NCI-H187 (cell line): ENCODE data around the gene FUT6.
"Not testable (repeated sequence)": the region's sequence is repeated elsewhere in the genome, so short reads cannot be mapped to it uniquely, and the experiment has no call there.

Experiments
- DNase-seq, 2 experiments: peaks; one replicate each; lab custom pipeline; 2025; lab: John Stamatoyannopoulos, UW

The FUT6 gene

GRCh38 chr19:5839065-5840017 is at the start of gene FUT6:
FUT6 (minus strand) TSS chr19:5839702; CDS start chr19:5832567, 7,135 bp downstream.
- DNase-seq = no peak

- not testable (repeated sequence) for DNase-seq
These were observed 44.7 kb upstream of the FUT6 start for GRCh38 chr19:5884065-5884811.

- not testable (repeated sequence) for DNase-seq
These were observed 43.8 kb upstream of the FUT6 start for GRCh38 chr19:5883157-5883873.

GRCh38 chr19:5882421-5882968 is 43.0 kb upstream of the FUT6 start:
- no peak for DNase-seq

- no peak for DNase-seq
These were observed 42.2 kb upstream of the FUT6 start for GRCh38 chr19:5881543-5882299.

- DNase-seq = no peak
These were observed 41.1 kb upstream of the FUT6 start for GRCh38 chr19:5880604-5881078.

- DNase-seq = no peak
These were observed 40.7 kb upstream of the FUT6 start for GRCh38 chr19:5880196-5880595.

GRCh38 chr19:5877882-5878281 is 38.4 kb upstream of the FUT6 start:
- no peak for DNase-seq

- no peak for DNase-seq
These were observed 37.9 kb upstream of the FUT6 start for GRCh38 chr19:5877427-5877826.

GRCh38 chr19:5874496-5874895 is 35.0 kb upstream of the FUT6 start:
- DNase-seq = not testable (repeated sequence)

- no peak for DNase-seq
These were observed 34.2 kb upstream of the FUT6 start for GRCh38 chr19:5873617-5874199.

- DNase-seq = no peak
These were observed 31.5 kb upstream of the FUT6 start for GRCh38 chr19:5870986-5871394.

GRCh38 chr19:5867201-5868136 is 28.0 kb upstream of the FUT6 start:
- no peak for DNase-seq

GRCh38 chr19:5865772-5866171 is 26.3 kb upstream of the FUT6 start:
- DNase-seq = no peak

GRCh38 chr19:5864725-5865486 is 25.4 kb upstream of the FUT6 start:
- DNase-seq = no peak

GRCh38 chr19:5864013-5864720 is 24.7 kb upstream of the FUT6 start:
- DNase-seq = no peak

GRCh38 chr19:5863030-5863665 is 23.6 kb upstream of the FUT6 start:
- no peak for DNase-seq
